Heart left ventricle (tissue), 13 donors: ENCODE measurements around the gene DNMT3A.

Source experiments
- POLR2A ChIP-seq, 2 donors: fragments of 450-650 bp; IDR thresholded peaks; one replicate each; pipeline ENCODE4 v1.6.1; 2017; ENCODE audit warnings: antibody characterized with exemption in 2 of 2, mild to moderate bottlenecking in 2 of 2, moderate library complexity in 2 of 2
- TF ChIP-seq, protein P1 (sequence below), 12 donors: fragments of 200-600 bp; sonication (generic) in 4 of 12; IDR thresholded peaks; one replicate each; pipeline versions ENCODE4 v1.5.0 to v1.8.0; 2018 to 2022; ENCODE audit warnings: antibody characterized with exemption in 12 of 12, mild to moderate bottlenecking in 5 of 12
- donor health status: ischemic (EF 13 %, LVEDD 7.1; RV severe dilation, severe dysfunction).
- donor health status: DM: no; HTN: yes; CAD: no.
- donor health status: DM: no; HTN: no; CAD: no.
- donor health status: ischemic (EF 25% LVEDD 6.9; RV normal size, moderate dysfunction).
- donor health status: ischemic (EF 25% LVEDD 5.7; RV mildly dilated, moderate dysfunction).
- donor health status: ischemic (EF 35%, LVEDD 5.7; RV mildly dilated, moderate dysfunction).
- donor health status: nonischemic (EF 11% LVEDD 7.7; RV severe dilation, severe dysfunction).
- donor health status: DM: yes; HTN: yes; CAD: no.
- donor health status: PGD.
- donor health status: ischemic (EF 29% LVEDD 5.4; RV normal size, mild dysfunction).
- donor health status: nonischemic (EF 23%, LVEDD 6.1; RV moderate dilation, normal function).

DNA sequence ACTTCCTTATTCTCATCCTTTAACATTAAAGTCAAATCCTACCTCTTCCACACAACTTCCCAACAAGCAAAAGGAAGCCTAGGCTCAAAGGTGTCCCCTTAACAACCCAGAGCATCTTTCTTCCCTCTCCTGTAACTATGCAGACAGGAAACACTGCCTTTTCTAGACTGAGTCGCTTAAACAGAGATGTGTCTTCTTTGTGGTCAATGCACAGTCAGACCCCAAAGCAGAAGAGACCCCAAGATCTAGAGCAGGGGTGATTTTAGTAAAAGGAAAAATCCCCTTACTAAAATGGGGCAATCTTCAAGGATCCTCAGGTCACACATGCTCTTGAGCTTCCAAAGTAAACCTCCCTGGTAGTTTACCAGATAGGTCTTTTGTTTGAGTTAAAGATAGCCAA is 86.8 kb downstream of the DNMT3A start:
- TF ChIP-seq, protein P1, sequence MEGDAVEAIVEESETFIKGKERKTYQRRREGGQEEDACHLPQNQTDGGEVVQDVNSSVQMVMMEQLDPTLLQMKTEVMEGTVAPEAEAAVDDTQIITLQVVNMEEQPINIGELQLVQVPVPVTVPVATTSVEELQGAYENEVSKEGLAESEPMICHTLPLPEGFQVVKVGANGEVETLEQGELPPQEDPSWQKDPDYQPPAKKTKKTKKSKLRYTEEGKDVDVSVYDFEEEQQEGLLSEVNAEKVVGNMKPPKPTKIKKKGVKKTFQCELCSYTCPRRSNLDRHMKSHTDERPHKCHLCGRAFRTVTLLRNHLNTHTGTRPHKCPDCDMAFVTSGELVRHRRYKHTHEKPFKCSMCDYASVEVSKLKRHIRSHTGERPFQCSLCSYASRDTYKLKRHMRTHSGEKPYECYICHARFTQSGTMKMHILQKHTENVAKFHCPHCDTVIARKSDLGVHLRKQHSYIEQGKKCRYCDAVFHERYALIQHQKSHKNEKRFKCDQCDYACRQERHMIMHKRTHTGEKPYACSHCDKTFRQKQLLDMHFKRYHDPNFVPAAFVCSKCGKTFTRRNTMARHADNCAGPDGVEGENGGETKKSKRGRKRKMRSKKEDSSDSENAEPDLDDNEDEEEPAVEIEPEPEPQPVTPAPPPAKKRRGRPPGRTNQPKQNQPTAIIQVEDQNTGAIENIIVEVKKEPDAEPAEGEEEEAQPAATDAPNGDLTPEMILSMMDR (IDR thresholded peaks at IDR 0.05) = no peak
- no peak for TF ChIP-seq POLR2A (IDR thresholded peaks at IDR 0.05)
